Activated T-cell treated with anti-CD3 and anti-CD28 coated beads, Interleukin-2, amount 50 U/mL, for 48 hours (primary cell): ENCODE data around the gene SLC35B2.

Source experiments
- DNase-seq, 2 experiments: peaks; one replicate each; pipeline ENCODE4 v3.0.0-alpha.2; 2020

The SLC35B2 gene

DNA sequence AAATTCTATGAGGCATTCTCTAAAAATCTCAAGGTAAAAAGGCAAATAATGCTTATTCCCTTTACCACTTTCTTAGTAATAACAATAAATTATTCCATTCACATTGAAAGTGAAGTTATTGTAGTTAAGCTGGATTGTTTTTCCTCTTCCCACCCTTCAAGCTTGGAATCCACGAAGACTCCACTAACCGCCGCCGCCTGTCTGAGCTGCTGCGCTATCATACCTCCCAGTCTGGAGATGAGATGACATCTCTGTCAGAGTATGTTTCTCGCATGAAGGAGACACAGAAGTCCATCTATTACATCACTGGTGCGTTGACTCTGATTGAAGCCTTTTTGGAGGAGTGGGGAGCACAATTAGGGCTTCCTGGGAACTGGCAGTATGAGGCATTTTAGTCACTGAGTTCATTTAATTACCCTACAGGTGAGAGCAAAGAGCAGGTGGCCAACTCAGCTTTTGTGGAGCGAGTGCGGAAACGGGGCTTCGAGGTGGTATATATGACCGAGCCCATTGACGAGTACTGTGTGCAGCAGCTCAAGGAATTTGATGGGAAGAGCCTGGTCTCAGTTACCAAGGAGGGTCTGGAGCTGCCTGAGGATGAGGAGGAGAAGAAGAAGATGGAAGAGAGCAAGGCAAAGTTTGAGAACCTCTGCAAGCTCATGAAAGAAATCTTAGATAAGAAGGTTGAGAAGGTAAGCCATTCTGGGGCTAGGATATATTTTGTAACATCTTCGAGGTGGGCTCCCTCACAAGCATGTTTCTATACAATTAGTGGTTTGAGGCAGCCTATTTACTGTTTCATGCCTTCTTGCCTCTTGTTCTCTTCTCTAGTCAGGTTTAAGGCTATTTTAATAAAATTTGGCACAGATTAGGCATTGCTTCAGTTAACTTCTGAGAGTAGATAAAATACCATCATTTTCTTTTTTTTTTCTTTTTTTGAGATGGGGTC, 5.5 kb downstream of the SLC35B2 start:
- DNase-seq, result no peak

DNA sequence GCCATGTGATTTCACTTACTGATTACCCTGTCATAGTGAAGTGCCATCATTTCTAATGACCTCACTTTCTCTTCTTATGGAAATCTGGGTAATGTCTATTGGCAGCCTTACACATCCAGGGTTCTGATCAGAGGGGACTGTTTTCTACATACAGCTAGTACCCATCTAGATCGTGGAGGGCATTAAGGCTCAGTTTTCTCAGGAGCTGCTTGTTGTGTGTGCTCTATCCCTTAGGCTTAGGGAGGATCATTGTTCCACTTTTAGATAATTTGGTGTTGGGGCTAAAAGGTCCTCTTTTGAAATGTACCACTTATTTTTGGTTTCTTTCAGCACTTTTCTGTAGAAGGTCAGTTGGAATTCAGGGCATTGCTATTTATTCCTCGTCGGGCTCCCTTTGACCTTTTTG, 6.6 kb downstream of the SLC35B2 start:
- DNase-seq, result no peak

- DNase-seq, result no peak
Measured at GRCh38 chr6:44250067-44250717, 7.1 kb downstream of the SLC35B2 start.

DNA sequence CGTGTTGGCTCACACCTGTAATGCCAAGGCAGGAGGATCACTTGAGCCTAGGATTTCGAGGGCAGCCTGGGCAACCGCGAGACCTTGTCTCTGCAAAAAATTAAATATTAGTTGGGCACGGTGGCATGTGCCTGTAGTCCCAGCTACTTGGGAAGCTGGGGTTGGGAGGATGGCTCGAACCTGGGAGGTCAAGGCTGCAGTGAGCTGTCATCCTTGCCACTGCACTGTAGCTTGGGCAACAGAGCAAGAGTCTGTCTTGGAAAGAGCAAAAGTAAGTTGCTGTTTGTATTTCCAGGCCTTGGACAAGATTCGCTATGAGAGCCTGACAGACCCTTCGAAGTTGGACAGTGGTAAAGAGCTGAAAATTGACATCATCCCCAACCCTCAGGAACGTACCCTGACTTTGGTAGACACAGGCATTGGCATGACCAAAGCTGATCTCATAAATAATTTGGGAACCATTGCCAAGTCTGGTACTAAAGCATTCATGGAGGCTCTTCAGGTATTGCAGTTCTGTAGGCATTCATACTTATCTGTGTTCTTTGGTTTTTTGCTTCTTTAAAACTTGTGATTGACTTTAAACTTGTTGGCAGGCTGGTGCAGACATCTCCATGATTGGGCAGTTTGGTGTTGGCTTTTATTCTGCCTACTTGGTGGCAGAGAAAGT, 8.1 kb downstream of the SLC35B2 start:
- no peak for DNase-seq

DNA sequence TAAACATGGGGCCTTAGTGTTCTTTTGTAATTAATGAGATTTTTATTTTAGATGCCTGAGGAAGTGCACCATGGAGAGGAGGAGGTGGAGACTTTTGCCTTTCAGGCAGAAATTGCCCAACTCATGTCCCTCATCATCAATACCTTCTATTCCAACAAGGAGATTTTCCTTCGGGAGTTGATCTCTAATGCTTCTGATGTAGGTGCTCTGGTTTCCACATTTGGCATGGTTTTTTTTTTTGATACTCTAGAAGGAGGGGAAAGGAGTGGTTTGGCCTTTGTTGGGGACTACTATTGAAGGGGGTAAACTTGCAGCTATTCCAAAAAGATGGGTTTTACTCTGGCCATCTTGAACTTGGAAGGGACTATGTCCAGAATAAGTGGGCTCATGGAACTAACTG, 8.7 kb downstream of the SLC35B2 start:
- DNase-seq, result no peak

DNA sequence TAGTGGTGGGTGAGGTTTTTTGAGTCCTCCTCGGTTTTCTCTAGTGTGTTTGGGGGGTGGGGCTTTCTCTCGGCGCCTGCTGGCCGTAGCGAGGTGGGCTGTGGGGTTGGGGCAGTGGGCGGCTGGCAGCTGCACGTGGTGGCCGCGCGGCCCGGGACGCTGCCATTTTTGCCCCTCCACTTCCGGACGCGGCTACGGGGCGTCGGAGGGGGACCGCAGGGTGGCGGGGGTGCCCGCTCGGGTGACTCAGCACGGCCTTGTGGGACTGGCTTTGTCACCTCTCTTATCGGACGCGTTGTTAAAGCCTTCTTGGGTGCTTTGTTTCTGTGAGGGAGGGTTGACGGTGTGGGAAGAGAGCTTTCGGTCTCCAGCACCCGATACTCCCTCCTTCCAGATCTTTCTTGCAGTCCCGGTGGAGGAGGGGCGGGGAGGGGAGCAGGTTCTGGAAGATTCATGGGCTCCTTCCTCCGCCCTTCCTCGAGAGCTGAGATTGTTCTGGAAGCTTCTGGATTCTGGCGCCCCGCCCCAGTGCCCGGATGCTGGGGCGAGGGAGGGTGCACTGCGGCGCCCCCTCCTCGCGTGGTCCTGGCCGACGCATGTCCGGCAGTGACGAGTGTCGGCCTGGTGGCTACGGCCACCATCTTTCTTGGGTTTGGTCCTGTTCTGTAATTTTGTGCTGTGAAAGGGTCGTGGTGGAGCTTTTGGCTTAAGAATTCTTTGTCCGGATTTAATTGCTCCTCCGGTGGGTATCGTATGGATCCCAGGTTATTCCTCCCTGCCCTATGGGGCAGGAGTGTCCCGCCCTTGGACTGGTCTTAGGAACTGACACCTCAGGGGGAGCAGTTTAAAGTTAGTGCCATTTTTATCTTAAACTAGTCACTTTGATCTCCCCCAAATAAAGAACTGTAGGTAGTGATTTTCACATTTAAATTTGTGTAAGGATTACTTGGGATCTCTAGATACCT, 9.7 kb downstream of the SLC35B2 start:
- peak; percentile 87 to 90 for DNase-seq

GRCh38 chr6:44246663-44247337, 10.5 kb downstream of the SLC35B2 start, which contains the start of gene HSP90AB1:
HSP90AB1 (plus strand) TSS chr6:44247101; CDS start chr6:44248630, 1,529 bp downstream.
- peak; percentile 97 to 98 for DNase-seq

GRCh38 chr6:44245912-44246662, 11.2 kb downstream of the SLC35B2 start:
- DNase-seq, result peak; percentile 91 to 94

DNA sequence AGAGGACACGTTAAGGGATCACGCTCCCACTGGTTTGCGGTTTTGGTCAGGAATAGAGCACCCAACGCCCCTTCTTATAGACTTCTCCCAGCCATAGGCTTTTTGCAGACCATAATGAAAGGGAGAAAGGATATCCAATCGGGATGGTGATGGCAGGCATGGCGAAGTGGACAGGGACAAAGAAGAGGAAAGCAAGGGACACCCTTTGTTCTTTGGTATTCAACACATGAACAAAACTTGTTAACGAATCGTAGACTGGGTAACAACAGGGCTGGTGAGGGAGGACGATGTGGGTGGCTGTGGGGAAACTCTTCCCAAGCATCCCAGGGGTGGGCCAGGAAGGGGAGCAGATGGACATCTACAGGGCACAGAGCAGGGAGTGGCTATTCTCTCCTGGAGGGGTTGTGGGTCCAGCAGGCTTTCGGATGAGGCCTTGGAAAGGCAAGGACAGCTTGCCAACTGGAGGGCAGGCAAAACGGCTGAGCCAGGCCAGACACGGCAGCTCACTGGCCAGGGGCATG, 11.9 kb downstream of the SLC35B2 start:
- no peak for DNase-seq

DNA sequence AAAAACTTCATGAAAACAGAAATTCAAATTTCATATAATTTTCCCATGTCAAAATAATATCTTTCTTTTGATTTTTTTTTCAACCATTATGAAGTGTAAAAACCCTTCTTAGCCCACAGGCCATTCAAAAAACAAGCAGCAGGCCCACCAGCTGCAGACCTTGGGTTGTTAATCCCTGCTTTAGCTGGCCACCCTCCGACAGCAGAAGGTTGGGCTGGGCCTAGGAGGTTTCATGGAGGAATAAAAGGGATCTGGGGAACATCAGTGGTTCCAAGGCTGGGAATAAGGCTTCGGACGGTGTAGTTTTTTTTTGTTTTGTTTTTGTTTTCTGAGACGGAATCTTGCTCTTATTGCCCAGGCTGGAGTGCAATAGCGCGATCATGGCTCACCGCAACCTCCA, 14.0 kb downstream of the SLC35B2 start:
- DNase-seq, result no peak

GRCh38 chr6:44238687-44239350, 18.5 kb downstream of the SLC35B2 start:
- DNase-seq, result no peak

DNA sequence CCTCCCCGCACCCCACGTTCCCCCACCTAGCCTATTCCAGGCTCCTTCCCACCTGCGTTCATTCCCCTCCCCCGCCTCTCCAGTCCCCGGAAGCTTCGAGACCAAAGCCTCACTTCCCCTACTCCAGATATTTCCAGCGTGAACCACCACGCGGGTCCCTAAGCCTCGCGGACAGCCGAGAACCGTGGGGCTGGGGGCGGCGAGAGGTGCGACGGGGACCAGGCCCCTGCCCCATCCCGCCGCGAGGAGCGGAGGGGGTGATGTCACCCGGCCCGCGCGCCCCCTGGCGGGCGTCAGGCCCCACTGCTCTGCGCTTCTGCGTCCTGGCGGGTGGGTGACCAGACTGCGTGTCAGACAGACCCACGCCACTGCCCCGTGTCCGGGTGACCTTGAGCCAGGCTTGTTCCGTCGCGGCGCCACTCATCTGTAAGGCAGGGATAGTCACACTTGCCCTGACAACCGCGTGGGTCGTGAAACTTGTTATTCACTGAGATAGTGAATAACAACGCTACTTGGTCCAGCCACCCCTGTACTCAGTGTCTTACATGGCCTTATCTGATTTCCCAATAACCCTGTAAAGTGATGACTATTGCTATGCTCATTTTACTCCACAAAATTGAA, 19.4 kb downstream of the SLC35B2 start:
- peak; percentile 88 to 89 for DNase-seq

- DNase-seq, result peak; percentile 83 to 84
Measured at GRCh38 chr6:44237021-44237812, 20.1 kb downstream of the SLC35B2 start.

- DNase-seq, result no peak
Measured at GRCh38 chr6:44235891-44236516, 21.3 kb downstream of the SLC35B2 start.

- DNase-seq, result no peak
Measured at GRCh38 chr6:44235269-44235668, 22.1 kb downstream of the SLC35B2 start.

DNA sequence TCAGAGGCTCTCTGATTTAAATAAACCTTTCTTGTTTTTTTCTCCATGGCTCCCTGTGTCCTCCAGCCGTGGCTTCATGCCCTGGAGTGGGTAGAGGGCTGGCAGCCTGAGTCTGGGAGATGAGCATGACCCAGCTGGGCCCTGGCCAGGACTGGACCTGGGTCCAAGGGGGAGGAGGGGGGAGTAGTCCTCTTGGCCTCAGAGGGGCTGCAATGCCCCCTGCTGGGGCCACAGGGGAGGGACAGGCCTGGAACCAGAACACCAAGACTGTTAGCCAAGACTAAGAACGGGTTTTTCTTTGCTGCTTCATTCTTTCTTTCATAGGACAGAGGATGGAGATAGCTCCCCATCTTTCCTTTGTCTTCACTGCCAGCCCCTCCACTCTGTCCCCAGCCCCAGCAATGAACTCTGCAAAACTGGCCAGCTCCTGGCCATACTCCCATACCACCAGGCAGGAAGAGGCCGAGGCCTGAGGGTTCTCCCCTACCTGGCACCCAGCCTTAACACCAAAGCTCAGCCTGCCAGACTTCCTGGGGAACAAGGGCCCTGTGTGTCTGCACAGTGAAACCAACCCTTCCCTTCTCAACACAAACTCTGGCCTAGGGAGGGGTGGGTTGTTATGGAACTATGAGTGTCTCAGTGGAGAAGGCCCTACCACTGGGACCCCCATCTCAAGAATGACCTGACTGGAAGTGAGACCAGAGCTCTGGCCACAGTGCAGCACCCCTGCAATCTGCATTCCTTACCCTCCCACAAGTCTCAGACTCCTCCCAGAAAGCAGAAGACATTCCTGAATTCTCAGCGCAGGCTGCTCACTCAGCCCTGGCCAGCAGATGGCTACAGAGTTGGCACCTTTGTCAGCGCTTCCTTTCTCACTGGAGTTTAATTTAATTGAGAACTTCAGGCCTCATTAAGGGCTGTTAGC, 23.0 kb downstream of the SLC35B2 start:
- peak in 1 of 2 experiments; percentile 43 for DNase-seq

GRCh38 chr6:44233567-44234100, 23.7 kb downstream of the SLC35B2 start:
- DNase-seq, result no peak
